OCI-M2 (cell line): Measurements from ENCODE around the gene ANO6.

Source experiments
- DNase-seq: peaks from one replicate; lab custom pipeline; 2025; ENCODE audit not compliant: unreplicated experiment; lab: John Stamatoyannopoulos, UW

Gene ANO6

DNA sequence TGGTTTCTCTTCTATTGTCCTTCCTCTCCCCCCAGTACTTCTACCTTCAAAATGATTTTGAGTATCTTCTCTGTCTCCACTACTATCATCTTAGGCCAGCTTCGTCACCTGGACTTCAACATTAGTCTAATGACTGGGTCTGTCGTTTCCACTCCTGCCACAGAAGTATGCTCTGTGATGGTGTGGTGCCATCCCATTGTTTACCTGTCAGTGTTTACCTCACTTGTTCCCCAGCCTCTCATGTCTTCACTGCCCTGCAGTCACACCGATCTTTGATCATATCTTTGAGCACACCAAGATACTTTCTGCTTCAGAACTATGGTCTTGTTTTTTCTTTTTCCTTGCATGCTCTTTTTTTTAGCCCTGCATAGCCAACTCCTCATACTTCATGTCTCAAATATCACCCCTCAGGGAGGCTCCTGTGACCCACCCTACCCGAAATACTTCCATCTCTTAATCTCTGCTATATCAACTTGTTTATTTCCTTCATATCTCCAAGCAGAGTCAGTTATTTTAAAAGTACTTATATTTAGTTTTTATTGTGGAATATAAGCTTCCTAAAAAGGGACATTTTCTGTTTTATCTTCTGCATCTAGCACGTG, 60.4 kb downstream of the ANO6 start:
- DNase-seq: no peak

DNA sequence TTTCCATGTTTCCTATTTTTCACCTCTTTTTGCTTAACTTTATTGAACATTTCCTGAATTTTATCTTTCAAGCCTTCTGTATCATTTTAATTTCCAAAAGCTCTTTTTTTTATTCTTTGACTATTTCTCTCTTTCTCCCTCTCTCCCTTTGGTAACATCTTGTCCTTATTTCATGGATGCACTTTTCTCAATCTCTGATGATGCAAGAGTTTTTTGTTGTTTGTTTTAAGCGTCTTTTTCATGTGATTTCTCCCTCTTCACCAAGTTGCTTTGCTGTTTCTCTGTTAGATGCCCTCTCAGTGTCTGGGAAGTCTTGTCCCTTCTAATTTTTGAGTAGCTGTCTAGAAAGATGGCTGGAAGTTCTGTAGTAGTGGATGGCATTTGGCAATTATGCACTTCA, 62.6 kb downstream of the ANO6 start:
- DNase-seq: no peak

DNA sequence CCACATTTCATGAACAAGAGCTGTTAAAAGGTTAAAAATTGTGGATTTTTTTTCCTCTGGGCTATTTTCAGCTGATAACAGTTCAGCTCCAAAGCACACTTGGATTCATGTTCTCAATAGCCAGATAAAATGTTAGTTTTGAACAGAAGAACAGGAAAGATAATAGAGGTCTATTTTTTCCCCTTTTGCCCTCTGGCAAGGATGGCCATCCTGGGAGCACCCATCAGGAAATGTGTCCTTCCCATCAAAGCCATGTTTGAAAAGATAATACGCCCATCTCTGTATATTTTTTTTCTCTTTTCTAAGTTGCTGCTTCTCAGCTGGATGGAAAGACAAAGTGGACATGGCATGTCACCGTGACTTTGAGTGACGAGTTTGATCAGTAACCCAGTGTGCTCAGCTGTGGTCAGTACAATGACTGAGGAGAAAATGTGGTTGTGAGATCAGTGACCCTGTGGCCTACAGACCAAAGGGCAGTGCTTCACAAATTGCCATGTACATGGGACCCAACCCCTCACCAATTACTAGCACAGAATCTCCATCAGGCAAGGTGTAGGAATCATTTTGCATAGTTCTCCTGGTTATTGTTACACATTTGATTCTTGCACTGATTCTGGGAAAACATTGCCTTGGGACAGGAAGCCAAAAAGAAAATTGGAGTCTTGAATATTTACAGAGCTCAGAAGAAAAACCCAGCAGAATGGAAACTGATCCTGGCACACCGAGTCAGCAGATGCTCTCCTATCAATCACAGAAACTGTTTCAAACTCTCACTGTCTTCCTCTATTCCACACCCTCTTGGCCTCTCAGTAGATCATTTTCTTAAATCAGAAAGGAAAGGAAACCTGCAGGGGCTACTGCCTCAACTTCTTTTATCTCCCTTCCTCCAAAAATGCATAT, 64.3 kb downstream of the ANO6 start:
- DNase-seq: no peak

DNA sequence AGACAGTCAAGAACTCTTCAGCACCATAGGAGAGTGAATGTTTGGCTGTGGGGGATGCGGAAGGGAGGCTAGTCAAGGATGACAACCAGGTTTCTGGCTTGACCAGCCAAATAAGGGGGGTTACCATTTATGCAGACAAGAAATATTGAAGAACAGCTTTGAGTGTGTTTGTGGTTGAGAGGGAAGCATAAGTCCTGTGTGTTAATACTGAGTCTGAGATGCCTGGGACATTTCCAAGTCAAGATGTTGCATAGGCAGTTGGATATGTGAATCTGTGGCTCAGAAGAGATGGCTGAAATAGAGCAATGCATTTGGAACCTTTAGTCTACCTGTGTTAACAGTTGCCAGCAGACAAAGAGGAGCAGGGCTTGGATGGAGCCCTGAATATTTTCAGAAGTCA, 66.1 kb downstream of the ANO6 start:
- DNase-seq: no peak

DNA sequence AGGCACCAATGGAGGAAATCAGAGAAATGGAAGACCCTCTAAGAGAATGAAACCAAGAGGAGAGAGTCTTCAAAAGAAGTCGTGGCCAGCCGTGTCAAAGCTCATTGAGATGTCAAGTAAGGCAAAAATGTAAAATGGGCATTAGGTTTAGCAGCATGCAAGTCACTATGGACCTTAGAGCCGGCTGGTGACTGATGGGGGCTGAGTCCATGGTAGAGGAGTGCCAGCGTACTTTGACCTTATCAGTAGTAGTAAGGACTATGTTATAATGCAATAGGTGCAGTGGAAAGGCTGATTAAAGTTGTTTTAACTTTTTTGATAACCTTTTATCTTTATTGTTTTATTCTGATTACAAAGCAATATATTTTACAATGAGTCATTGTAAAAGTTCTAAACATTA, 66.5 kb downstream of the ANO6 start:
- DNase-seq: no peak

DNA sequence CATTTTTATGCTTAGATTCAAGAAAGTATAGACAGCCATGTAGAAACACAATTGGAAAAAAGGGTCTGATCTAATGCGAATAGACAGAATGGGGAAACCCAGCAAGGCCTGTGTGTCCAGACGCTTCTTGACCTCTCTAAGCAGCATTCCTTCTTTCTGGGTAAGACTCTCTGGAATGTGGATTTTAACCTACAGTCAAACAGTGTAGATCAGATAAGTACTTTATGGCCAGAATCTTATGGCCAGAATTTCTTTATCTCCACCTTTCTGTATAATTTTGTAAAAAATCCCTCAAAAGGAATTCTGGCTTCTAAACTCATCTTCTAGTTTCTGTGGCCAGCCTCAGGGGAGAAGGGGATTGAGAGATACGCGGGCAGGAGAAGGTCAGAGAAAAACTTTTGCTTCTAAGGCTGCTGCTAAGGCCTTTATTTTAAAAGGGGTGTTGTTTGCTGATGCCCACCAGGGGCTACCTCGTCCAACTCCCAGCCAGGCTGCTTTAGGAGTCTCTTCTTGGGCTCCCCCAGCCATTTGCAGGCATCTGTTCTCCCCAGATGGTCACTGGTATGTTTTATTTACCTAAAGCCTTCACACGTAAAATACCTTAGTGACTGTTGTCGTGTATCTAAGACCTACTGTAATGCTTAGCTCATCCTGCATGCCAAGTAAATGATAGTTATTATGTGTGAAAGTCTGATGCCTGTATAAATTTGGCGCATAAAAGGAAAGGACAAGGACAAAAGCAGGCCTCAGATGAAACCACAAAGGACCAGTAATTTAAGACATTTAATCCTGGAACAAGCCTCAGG, 68.4 kb downstream of the ANO6 start:
- DNase-seq: no peak

DNA sequence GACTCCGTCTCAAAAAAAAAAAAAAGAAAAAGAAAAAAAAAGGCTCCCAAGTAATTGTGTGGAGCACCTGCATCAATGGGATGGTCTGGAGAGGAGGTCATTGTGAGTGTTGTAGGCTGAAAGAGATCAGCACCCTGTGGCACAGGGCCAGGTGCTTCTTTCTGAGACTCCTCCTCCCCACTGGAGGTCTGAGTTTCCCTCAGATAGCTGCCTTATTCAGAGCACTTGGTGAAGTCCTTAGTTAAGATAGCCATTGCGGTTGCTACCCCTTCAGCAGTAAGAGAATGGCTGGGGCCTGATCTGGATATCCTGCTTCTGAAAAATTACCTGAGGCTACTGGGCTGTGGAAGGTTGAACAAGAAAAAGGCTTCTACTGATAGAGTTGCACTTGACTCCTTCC, 69.8 kb downstream of the ANO6 start:
- DNase-seq: no peak

DNA sequence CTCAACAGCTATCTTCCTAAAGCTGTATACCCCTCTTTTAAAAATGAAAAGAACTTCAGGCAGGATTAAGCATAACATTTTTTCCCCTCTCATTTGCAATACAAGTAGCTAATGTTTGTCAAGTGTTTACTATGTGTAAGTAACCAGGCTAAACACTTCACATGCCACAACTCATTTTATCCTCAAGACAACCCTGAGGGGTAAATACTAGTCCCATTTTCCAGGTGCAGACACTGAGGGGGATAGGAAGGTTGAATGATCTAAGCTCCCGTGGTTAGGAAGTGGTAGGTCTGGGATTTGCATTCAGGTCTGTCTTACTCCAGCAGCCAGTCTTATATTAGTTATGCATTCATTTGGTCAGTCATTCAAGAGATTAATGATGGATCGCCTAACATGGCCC, 70.7 kb downstream of the ANO6 start:
- no peak for DNase-seq

DNA sequence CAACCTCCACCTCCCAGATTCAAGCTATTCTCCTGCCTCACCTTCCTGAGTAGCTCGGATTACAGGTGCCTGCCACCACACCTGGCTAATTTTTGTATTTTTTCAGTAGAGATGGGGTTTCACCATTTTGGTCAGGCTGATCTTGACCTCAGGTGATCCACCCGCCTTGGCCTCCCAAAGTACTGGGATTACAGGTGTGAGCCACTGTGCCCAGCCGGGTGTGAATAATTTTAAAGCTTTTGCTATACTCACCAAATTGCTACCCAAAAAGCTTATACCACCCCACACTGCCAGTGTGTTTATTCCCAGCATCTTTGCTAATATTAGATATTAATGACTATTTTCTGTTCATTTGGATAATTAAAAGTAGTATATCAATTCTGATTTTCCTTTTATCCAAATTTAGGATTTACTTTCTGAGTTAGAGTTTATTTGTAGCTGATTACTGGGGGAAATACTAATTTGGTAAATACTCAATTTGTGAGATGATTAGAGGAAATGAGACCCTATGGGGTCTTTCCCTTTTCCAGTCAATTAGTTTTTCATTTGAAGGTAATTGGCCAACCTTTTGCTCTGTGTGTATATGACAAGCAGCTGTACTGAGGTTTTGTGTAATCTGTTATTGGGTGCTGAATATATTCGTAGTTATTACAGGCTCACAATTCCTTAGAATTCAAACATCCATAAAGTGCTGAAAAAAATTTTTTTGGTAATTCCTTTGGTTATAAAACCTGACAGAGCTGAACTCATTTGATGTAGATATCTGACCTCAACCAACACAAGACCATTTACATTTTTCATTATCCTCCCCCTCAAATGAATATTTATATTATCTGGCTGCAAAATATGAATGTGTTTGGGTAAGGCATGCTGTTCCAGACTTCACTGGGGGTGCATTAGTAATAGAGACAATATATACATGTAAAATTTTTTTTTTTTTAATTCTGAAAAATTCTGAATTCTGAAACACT, 73.6 kb downstream of the ANO6 start:
- DNase-seq: no peak

DNA sequence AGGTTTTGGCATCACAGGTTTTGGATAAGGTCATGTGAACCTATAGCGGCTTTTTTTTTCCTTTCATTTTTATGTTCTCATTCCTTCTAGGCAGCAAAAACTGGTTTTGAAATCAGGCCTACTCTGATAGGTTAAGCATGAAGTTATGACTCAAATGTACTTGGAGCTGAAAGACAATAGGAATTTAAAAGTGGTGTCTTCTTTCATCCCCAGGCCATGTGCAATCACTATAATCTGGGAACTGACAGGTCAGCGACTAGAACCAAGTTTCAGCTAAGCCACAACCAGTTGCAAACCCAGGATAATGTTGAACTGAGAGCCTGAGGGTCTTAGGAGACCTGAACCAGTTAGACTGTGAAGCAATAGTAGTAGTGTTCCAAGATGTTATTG, 74.3 kb downstream of the ANO6 start:
- no peak for DNase-seq

DNA sequence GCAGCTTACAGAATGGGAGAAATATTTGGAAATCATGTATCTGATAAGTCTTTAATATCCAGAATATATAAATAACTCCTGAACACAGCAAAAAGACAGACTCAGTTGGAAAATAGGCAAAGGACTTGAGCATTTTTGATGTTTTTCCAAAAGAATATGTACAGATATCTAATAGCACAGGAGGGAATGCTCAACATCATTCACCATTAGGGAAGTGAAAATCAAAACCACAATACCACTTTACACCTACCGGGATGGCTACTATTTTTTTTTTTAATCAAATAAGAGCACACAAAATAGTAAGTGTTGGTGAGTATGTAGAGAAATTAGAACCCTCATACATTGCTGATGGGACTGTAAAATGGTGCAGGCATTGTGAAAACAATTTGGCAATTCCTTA, 75.6 kb downstream of the ANO6 start:
- DNase-seq: no peak

DNA sequence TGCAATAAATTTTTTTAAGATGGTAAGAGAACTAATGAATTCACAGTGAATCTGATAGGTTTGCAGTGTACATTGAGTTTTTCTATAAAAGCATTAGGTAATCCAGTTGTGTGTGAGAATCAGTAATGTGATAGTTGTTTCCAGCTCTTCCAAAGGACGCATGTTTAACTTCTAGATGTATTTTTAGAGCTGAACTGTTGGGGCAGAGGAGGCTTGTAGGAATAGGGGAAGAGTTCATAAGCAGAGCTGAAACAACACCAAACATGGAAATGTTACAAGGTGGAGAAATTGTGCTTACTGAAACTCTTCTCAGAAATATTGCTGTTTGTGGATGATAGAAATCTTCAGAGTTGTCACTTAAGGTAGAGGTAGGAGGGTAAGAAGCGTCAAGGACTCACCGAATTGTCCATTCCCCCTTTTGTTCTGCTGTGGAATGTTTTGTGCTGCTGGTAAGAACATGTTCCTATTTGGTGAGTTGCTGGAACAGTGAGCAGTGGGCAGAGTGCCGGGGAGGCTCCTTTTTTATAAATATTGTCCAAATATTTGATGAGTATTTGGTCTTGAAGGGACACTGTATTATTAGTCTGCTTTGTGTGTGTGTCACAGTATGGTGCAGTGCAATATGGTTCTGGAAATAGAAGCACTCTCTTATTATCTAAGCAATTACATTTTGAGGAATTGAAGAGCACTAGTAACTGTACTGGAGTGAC, 76.7 kb downstream of the ANO6 start:
- DNase-seq: no peak

DNA sequence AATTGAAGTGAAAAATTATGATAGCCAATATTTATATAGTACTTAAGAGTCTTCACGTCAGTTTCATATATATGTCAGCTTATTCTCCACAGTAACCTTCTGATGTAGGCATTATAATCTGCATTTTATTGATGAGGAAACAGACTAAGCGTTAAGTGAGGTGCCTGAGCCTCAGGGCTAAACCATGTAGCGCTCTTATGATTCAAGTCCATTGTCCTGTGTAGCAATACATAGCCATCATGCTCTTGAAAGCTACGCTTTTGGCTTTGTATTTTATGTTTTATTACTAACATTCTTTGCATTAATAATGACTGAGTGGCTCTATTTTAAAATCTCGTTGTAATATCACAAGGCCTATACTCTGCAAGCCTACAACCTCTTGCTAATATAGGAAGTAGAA, 79.0 kb downstream of the ANO6 start:
- no peak for DNase-seq

DNA sequence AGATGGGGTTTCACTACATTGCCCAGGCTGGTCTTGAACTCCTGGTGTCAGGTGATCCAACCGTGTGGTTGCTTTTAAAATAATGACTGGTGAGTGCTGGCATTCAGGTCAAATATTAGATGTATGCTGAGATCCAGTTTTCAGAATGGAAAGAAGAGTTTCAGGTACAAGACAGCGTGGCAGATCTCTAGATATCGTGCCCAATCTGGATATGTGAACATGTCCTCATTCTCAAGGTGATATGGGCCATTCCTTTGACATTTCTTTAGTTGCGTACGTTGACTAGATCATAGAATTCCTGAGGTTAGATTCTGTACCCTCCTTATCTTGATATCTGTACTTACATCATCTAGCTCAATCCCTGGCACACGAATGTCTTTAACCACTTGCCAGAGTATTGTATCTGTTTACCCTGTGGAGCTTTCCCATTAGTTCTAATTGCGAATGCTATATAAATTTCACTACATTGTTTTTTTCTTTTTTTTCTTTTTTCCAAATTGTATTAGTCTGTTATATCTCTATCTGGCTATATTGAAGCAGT, 80.2 kb downstream of the ANO6 start:
- no peak for DNase-seq

DNA sequence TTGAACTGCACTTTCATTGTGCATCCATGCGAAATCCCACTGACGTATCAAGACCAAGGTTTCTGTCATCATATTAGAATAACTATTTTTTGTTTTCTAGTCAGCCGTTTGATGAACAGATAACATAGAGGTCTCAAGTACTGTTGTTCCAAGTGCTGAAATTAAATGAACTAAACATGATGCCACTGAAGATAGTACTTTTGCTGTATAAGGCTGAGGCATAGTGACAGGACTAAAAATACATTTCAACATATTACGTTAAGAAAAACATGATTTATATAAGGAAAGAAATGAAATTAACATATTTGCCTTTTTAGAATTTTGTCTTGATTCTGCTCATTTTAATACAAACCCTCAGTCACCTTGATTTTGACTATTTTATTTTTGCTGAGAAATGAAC, 82.2 kb downstream of the ANO6 start:
- no peak for DNase-seq

DNA sequence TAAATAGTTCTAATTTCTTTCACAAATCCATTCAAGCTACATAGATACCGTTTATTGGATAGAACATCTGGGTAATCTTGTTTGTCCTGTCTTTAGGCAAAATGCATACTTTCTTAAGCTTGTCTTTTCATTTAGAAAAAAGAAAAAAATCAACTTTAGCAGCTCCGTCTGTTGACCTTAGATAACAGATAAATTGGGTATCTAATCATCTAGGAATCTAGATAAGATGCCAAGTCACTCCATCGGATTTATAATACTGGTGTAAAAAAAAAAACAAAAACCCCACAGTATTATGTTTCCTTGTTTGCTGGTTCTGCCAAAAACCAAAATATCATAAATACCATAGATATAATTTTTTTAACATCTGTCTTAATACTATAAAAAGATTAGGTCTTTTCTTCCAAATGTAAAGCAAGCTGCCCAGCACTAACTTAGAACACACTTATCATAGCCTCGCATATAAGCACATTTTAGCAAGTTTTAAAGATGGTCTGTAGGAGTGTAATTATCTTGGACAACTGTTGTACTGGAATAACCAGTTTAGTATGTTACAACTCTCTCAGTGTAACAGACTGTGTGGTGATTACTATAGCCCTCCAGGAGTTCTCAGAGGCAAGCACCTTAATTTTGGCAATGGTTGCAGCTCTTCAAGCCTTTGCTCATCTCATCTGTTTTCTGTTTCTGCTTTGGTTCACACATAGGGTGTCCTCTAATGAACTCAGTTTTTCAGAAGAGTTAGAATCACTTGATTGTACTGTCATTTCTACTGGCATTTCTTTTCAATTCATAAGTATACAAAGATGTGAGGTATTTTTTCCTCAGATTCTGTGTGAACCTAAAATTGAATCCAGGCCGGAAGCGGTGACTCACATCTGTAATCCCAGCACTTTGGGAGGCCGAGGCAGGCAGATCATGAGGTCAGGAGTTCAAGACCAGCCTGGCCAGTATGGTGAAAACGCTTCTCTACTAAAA, 83.1 kb downstream of the ANO6 start:
- peak; percentile 9 for DNase-seq

DNA sequence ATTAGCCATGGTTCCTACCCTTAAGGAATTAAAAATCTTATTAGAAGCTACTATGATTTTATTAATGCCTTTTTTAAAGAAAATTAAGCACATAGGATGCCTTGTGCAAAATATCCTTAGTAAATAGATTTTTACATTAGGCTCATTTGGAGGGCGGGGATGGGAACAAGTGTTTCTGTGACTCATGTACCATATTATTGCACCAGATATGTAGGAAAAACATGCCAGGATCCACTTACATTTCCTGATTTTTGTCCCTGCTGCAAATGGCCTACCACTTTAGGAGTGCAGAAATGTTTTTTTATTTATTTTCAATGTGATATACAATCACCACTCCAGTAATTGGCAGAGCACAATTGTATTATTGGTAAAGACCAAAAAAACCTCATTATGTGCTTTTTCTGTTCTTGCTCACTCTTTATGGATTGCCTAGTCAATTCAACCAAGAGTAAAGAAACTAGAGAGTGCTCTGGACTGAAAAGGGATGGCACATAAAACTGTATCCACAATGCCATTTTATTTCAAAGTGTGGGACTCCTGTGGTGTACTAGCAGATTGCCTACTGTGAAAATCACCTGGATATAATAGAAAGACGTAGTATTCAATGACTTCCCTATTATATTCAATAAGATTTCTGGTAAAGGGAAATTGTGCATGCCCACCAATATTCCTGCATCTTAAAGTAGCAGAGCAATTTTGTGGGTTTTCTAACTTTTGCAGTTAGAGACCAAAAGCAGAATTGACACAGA, 86.9 kb downstream of the ANO6 start:
- DNase-seq: no peak

DNA sequence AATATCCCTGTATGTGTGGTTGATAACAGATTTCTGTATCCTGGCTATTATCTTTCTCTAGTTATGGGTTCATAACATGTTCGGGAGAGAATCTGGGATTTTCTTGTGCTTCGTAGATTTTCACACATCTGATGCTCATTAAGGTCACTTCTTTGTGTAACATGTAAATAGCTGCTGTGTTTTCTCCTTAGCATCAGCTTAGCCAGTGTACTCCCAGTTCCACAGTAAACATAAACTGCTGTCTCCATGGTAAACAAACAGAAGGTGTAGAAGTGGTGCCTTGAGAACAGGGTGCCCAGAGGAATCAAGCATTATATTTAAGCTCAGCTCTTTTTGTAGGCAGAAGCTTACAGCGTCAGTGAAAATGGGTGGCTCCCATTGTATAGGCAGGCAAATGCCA, 88.0 kb downstream of the ANO6 start:
- DNase-seq: no peak
